ENCODE measurements around the gene VCAM1.

DNA sequence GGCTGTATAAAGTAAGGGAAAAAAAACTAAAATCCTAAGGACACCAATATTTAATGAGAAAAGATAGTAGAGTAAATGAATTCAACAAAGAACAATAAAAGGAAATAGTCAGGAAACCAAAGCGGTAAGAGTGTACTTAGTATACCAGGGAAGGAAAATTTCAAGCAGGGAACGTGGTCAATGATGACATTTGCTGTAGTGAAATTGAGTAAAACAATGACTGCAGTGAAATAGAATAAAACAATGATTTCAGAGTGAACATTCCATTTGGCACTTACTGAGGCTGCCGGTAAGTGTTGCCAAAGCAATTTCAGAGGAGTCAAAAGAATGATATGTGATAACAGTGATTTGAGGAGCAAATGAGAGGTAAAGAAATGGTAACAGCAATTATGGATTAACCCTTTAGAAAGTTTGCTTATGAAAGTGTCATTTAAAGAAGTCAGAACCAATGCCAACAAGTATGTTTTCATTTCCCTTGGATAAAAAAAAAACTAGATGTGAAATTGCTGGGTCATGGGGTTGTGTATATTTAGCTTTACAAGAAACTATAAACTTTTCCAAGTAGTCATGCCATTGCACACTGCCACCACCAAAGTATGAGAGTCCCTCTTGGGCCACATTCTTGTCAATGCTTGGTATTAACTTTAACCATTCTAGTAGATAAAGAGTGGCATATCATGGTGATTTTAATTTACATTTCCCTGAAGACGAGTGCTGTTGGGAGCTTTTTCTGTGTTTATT lies 50.5 kb downstream of the VCAM1 start:
- TF ChIP-seq, protein P1, sequence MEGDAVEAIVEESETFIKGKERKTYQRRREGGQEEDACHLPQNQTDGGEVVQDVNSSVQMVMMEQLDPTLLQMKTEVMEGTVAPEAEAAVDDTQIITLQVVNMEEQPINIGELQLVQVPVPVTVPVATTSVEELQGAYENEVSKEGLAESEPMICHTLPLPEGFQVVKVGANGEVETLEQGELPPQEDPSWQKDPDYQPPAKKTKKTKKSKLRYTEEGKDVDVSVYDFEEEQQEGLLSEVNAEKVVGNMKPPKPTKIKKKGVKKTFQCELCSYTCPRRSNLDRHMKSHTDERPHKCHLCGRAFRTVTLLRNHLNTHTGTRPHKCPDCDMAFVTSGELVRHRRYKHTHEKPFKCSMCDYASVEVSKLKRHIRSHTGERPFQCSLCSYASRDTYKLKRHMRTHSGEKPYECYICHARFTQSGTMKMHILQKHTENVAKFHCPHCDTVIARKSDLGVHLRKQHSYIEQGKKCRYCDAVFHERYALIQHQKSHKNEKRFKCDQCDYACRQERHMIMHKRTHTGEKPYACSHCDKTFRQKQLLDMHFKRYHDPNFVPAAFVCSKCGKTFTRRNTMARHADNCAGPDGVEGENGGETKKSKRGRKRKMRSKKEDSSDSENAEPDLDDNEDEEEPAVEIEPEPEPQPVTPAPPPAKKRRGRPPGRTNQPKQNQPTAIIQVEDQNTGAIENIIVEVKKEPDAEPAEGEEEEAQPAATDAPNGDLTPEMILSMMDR (IDR thresholded peaks at IDR 0.05; ENCODE audit: extremely low read depth in 1 of 2, insufficient read depth in 1 of 2, low read depth in 1 of 2, low read length in 2 of 2) = no peak
- TF ChIP-seq POLR2A (IDR thresholded peaks at IDR 0.05; ENCODE audit: low read depth, low read length) (no peak), EZH2 (IDR thresholded peaks at IDR 0.05; ENCODE audit: borderline replicate concordance, low read depth, low read length, severe bottlenecking) (no peak), FOS (IDR thresholded peaks at IDR 0.05; ENCODE audit: borderline replicate concordance, insufficient read depth, low read length) (no peak), MYC (IDR thresholded peaks at IDR 0.05; ENCODE audit: low read depth, low read length) (no peak)
- TF ChIP-seq, protein P2, sequence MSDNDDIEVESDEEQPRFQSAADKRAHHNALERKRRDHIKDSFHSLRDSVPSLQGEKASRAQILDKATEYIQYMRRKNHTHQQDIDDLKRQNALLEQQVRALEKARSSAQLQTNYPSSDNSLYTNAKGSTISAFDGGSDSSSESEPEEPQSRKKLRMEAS (IDR thresholded peaks at IDR 0.05; ENCODE audit: insufficient read depth, insufficient read length) = no peak
